Measurements from ENCODE around the gene ARHGEF33. TPM values are rescaled to one million over a fixed set of nuclear protein-coding genes. Genes with fewer than 3 reads are reported as not detected.
A peak's percentile ranks its signal among the peaks of the same experiment; 100 is the strongest.

Gene ARHGEF33
- total RNA-seq, 1 donor from 2014 or later = 0.27 TPM

DNA sequence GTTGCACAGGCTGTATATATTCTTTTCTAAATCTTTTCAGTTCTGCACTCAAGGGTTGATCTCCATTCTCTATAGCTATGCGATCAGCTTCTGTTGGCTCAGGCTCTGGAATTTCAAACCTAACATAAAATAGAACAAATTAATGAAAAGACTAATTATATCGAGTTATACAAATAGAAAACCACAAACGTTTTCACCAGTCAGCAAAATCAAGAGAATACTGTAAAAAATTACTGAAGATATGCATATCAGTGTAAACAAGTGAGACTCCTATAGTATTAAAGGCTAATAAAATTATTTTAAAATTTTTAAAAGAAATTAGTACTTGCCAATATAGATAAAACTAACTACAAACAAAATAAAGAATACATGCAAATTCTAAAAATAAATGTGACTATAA is 124.2 kb downstream of the ARHGEF33 start:
- no peak for DNase-seq (ENCODE audit: low read depth)

DNA sequence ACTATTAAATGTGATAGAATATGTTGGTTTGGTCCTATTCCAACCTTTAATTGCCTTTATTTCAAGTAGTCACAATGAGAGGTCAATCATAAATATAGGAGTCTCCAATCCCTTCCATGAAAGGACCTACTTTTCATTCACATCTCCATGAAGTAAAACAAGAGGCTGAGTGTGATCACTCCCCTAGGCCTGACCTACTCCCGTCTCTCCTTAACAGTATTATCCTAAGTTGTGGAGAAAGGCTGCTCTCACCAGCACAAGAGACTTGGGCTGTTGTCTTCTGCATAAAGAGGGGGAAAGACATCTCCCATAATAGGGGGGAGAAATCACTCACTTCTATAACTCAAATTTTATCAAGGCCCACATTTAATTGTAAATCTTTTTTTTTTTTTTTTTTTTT is 125.7 kb downstream of the ARHGEF33 start:
- DNase-seq (ENCODE audit: low read depth) = no peak

- DNase-seq (ENCODE audit: low read depth) = peak; percentile 9
Measured at GRCh38 chr2:39017334-39017733, 127.7 kb downstream of the ARHGEF33 start.

- no peak for DNase-seq (ENCODE audit: low read depth)
Measured at GRCh38 chr2:39018638-39019037, 129.0 kb downstream of the ARHGEF33 start.

GRCh38 chr2:39020383-39020782 is 130.7 kb downstream of the ARHGEF33 start:
- peak; percentile 24 for DNase-seq (ENCODE audit: low read depth)

DNA sequence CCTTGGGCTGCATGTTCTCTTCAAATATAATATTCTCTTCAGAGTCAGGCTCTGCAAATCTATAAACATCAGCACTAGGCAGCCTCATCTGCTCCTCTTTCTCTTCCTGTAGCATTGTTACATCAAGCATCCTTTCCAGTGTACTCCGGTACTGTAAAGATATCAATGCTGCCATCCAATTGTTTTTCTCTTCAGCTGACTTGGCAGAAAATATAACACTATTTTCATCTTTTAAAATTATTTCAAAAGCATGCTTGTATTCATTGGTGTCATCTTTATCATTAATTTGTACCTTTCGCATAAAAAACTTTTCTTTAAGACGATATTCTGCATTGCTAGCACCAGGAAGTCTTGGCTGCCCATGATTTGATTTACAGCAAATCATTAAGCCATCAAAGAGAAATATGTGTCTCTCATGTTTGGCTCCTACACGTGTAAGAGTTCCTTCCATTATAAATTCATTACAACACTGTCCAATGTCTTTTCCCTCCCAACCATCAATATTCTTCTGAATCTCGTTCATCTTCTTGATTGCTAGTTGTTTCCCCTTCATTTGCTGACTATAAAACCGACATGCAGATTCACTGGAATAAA is 133.1 kb downstream of the ARHGEF33 start:
- DNase-seq (ENCODE audit: low read depth) = no peak

DNA sequence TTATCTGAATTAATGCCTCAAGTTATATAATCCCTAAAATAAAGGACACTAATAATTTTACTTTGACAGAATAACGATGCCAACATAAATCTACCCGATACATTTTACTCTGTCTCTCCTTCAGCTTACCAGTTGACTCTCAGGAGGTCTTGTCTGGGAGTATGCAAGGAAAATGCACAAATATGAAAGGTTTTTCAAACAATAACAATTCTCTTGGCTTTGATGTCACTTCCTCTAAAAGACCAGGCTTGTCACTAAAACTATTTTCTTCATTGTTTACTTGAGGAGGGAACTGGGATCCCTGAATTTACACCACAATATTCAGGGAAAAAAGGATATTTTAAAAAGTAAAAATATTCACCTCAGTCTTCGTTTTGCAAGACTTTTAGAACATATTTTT is 134.0 kb downstream of the ARHGEF33 start:
- no peak for DNase-seq (ENCODE audit: low read depth)

DNA sequence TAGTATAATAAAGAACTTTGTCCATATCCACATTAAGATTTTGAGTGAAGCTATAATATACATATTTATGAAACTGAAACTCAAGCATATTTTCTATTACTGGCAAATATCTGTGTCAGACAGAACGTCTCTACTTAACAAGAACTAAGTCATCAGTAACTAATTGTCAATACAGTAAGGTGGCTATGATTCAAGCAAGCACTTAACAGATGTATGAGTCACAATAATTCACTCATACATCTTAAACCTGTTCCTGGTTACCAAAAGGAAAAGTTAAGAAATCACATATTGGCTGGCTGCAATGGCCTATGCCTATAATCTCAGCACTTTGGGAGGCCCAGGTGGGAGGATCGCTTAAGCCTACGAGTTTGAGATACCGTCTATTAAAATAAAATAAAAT is 135.2 kb downstream of the ARHGEF33 start:
- no peak for DNase-seq (ENCODE audit: low read depth)

Other genes starting within 250 kb of the ARHGEF33 start
- gene GALM, start 223.8 kb upstream of the ARHGEF33 start, total RNA-seq = 12.4 and 23.1 TPM in 2 replicates
- gene SRSF7, start 138.5 kb upstream of the ARHGEF33 start, total RNA-seq = 68.9 and 75.2 TPM in 2 replicates
- gene GEMIN6, start 111.7 kb upstream of the ARHGEF33 start, total RNA-seq = 7.9 and 8.2 TPM in 2 replicates
- 11.0 and 11.8 TPM in 2 replicates for gene DHX57, start 13.9 kb upstream of the ARHGEF33 start, total RNA-seq
- 20.6 and 21.7 TPM in 2 replicates for gene MORN2, start 13.9 kb upstream of the ARHGEF33 start, total RNA-seq
- gene SOS1, start 231.2 kb downstream of the ARHGEF33 start, total RNA-seq = 22.4 and 23.7 TPM in 2 replicates

All from myocyte (in vitro differentiated cells).